HG03103 (cell line): ENCODE measurements around the gene CNNM3.
"Not testable (repeated sequence)": the region's sequence is repeated elsewhere in the genome, so short reads cannot be mapped to it uniquely, and the experiment has no call there.

ENCODE experiments used
- ATAC-seq: cut with Tn5 transposase; IDR thresholded peaks from one replicate; pipeline ENCODE4 v1.9.1; 2021; ENCODE audit warnings: low read depth; ENCODE audit not compliant: unreplicated experiment

CNNM3 gene

GRCh38 chr2:96860065-96861029 lies 44.3 kb downstream of the CNNM3 start:
- ATAC-seq, result no peak

DNA sequence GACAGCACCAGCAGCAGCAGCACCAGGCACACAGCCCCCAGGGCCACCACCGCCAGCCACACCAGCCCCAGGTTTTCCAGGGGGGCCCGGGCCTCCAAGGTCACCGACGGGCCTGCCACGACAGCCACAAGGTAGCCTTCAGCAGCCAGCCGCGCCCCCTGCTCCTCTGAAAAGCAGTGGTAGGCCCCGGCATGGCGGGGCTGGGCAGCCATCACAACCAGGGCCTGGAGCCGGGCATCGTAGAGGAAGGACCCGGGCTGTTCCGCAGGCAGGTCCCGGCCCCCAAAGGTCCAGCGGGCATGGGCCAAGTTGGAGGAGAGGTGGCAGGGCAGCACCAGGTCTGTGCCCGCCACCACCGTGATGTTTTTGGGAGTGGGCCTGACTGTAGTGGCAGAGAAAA lies 45.0 kb downstream of the CNNM3 start:
- ATAC-seq, result no peak

DNA sequence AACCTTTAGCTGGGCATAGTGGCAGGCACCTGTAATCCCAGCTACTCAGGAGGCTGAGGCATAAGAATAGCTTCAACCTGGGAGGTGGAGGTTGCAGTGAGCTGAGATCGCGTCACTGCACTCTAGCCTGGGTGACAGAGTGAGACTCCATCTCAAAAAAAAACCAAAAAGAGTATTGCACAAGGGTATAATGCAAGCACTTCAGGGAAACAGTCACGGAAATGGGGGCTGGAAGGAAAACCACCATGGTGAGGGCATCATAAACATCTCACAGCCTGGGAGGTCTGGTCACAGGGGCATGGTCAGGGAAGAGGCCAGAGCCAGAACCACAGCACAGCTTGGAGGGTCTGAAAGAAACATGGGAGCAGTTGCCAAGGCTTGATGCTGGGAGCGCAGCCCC lies 47.0 kb downstream of the CNNM3 start:
- ATAC-seq, result not testable (repeated sequence)

- ATAC-seq, result no peak
These were observed 47.7 kb downstream of the CNNM3 start for GRCh38 chr2:96863575-96864342.

DNA sequence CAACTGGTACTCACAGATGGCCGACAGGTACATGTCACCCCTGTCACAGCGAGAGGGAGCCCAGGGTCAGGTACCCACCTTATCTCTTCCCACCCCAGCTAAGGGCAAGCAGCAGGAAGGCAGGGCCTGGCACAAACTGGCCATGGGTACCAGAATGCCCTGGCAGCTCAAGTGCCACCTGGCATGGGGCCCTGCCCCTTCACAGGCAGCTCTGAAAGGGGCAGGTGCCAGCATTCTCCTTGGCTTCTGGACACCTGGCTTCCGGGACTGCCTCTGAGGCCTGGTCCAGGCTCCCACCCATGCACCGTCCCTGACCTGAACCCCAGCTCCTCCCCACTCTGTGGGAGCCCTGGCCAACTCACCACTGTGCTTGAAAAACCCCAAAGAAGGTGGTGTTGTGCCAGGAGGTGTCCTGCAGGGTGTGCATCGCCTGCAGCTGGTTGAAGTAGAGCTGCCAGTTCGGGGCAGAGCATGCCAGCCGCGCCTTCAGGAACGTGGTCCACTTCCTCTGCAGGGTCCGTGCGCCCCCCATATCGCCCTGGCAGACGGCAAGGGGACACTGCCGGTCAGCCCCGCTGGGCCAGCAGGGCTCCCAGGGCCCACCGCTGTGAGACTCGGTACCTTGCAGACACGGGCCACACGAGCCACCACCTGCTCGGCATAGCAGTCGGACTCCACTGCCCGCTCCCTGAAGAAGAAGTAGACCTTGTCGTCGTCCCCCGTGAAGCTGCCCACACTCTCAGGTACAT lies 48.4 kb downstream of the CNNM3 start:
- no peak for ATAC-seq

DNA sequence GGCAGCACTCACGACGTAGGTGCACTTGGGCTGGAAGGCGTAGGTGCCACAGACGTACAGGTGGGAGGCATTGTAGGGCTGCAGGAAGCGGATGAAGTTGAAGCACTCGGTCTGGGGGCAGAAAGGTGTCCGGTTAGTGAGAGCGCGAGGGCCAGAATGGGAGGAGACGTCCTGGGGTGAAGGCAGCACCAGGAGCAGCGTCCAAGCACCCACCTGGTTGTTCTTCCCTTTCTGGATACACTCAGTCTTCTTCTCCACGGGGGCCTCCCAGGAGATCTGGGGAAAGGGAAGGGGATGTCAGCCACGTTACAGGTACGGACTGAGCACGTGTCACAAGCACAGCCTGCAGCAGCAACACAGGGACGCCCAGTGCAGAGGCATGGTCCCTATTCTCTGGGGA lies 49.6 kb downstream of the CNNM3 start:
- ATAC-seq, result no peak

DNA sequence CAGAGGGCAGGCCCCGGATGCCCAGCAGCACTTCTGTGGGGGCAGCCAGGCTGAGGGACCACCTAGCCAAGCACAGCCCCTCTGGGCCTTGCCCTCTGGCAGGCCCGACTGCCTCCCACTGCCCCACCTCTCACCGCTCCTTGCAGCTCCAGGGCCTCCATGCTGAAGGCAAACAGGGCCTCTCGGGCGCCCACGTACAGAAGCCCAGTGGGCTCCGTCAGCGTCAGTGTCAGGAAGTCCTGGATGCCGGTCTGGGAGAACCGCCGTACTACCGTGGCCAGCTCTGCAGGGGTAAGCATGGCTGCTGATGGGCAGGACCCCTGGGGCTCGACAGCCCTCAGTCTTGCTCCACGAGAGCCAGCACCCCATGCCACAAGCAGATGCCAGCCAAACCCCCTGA lies 50.1 kb downstream of the CNNM3 start:
- ATAC-seq, result no peak

- no peak for ATAC-seq
These were observed 50.5 kb downstream of the CNNM3 start for GRCh38 chr2:96866586-96866985.

GRCh38 chr2:96866986-96867755 lies 51.1 kb downstream of the CNNM3 start:
- no peak for ATAC-seq

GRCh38 chr2:96867756-96868554 lies 51.9 kb downstream of the CNNM3 start:
- ATAC-seq, result no peak

GRCh38 chr2:96868555-96869280 lies 52.6 kb downstream of the CNNM3 start:
- ATAC-seq, result peak; percentile 39

DNA sequence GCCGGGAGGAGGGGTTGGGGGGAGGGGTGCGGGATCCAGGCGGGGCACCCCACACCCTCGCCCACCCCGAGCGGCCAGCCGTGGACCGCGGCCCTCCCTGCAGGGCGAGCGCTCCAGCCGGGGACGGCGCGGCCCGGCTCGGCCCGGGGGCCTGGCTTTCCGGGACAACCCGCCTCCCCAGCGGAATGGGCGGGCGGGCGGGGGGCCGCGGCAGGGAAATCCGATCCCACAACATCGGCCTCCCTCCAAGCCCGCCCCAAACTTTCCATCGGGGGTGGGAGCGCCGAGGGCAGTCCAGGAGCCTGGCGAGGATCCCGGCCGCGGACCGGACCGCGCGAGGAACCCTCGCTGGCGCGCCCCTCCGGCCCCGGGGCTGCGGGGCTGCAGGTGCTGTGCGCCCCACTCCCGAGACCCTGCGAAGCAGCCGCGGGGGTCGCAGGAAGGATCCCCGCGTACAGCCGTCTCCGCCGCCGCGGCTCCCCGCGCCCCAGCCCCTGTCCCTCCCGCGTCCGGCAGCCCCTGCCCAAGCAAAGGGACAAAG lies 53.3 kb downstream of the CNNM3 start:
- ATAC-seq, result no peak

DNA sequence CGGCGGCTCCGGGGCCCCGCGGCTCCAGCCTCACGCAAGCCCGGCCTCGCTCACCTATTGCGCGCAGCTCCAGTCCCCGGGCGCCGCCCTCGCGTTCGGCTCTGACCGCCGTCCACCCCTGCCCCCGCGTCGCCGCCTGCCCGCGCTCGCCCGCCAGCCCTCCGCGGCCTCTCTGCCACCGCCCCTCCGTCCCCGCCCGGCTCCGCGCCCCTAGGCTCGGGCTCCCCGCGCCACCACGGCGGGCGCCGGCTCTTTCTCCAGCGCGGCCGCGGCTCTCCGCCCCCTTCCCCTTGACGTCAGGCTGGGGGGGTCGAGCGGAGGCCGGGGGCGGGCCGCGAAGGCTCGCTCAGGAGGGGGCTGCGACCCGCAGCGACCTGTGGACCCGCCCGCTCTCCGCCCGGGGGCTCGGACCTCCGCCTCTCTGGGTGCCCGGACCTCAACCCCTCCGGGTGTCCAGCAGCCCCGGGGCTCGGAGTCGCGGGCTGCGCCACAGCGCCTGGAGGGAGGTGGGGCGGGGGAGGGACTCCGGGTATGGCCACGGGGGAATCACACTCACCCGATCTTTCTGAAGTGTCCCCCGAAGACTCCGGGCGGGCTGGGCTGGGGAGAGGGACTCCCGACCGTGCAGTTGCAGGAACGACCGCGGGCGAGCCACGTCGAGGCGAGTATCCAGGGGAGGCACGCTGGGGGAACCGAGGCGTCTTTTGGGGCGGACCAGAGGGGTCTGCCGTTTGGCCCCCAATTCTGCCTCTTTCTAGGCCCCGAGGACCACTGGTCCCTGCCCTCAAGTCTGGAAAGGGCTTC lies 54.0 kb downstream of the CNNM3 start, which contains the start of gene SEMA4C:
TSS of gene SEMA4C (minus strand) at position 259 of the 804 bp plus-strand sequence. CDS start 2,194 bp downstream, outside the sequence.
- no peak for ATAC-seq

- ATAC-seq, result no peak
These were observed 54.7 kb downstream of the CNNM3 start for GRCh38 chr2:96870626-96871255.

DNA sequence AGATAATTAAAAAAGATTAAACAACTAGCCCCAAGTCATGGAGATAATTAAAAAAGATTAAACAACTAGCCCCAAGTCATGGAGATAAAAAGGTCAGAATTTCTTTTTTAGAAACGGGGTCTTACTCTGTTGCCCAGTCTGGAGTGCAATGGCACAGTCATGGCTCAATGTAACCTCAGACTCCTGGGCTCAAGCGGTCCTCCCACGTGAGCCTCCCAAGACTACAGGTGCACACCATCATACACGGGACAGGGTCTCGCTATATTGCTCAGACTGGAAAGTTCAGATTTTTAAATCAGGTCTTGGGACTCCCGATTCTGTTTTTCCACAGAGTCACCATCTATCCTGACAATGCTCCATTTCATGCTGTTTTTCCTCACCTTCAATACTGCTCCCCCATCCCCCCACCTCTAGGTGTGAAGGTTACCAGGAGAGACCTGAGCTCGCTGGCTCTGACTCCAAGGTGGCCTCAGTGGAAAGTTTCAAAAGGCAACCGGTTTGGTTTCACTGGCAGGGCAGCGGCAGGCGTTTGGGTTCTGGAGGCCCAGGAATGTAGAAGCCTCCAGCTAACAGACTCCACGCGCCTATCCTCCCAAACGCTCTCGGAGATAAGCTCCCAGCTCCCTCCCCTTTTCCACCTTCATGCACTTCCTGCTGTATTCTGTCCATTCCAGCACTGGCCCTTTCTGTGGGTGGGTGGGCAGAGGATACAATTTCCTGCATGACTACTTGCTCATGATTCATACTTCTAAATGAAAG lies 56.7 kb downstream of the CNNM3 start:
- ATAC-seq, result no peak

DNA sequence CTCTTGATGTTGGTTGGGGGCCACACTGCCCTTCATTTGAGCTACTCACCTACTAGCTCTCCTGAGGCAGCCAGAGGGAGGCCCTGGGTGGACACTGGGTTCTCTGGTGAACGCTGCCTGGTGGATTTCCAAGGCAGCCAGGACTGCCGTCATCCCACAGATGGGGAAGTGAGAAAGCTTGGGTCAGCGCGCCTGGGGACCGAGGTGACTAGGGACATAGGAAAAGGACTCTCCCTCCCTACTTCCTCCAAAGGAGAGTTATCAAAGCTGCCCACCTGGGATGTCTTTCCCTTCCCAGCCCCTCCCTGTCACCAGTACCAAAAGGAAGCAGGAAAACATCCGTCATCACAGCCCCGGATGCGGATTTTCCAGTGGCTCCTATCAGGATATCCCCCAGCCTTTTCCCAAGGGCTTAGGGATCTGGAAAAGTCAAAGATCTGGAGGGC lies 57.6 kb downstream of the CNNM3 start:
- ATAC-seq, result no peak
